HCT116 (cell line): ENCODE results near the gene MLPH. TPM values are rescaled to one million over a fixed set of nuclear protein-coding genes. Genes with fewer than 3 reads are reported as not detected.

ENCODE experiments used
- ATAC-seq: fragments of 200-7000 bp; cut with Tn5 transposase; 2 replicates; pipeline ENCODE4 v1.9.1; 2020; ENCODE audit warnings: mild to moderate bottlenecking, moderate library complexity
- BruUV-seq: library from RNA; stranded (reverse); fragments of 400-500 nt; replicated peaks from 2 replicates; lab custom pipeline; 2021; lab: Mats Ljungman, UMichigan
- CTCF ChIA-PET: fragments of 300-600 bp; sonication (Branson Sonifier 250); formaldehyde crosslinking; loops from one replicate; lab custom pipeline; 2021; ENCODE audit warnings: antibody characterized with exemption; lab: Charles Lee
- POLR2A ChIA-PET: fragments of 300-600, 350-600 bp; sonication (Branson Sonifier 250); formaldehyde crosslinking; loops from one replicate; lab custom pipeline; 2021; ENCODE audit warnings: antibody characterized with exemption; lab: Charles Lee
- RAD21 ChIA-PET, 2 experiments: fragments of 300-600 bp; sonication (Branson Sonifier 250); formaldehyde crosslinking; loops; one replicate each; lab custom pipeline; 2023; ENCODE audit warnings: low total read pairs in 2 of 2; ENCODE audit not compliant: uncharacterized antibody in 2 of 2, unreplicated experiment in 2 of 2, low non-redundant PET in 1 of 2; lab: Charles Lee
- DNase-seq: peaks from one replicate; pipeline ENCODE4 v3.0.0-alpha.2; 2010; ENCODE audit warnings: low read depth, low spot score
- H2AFZ ChIP-seq: fragments of 200-600 bp; shearing (Covaris generic), sonication (generic); 2 replicates; pipeline ENCODE4 v1.6.1; 2017; ENCODE audit warnings: low read depth, mixed run types, mixed read lengths, antibody characterized with exemption, low read length; ENCODE audit not compliant: poor library complexity, severe bottlenecking
- H3K27ac ChIP-seq: 2 replicates; pipeline ENCODE4 v1.5.1; 2012; ENCODE audit warnings: low read depth, low read length
- H3K27me3 ChIP-seq: fragments of 200-600 bp; sonication (generic); 2 replicates; pipeline ENCODE4 v1.6.1; 2016; ENCODE audit warnings: mixed run types, low read length, mixed read lengths; ENCODE audit not compliant: insufficient read depth
- H3K36me3 ChIP-seq, 2 experiments: fragments of 200-500 bp in 1 of 2; fragments of 200-600 bp in 1 of 2; sonication (Bioruptor generic) in 1 of 2; sonication (generic) in 1 of 2; 2 replicates each; pipeline versions ENCODE4 v1.5.1 to v1.6.1; 2014 to 2016; ENCODE audit warnings: low read length in 2 of 2, inconsistent platforms in 1 of 2, mixed read lengths in 1 of 2, mixed run types in 1 of 2; ENCODE audit not compliant: insufficient read depth in 2 of 2, control insufficient read depth in 1 of 2
- H3K4me1 ChIP-seq, 2 experiments: fragments of 200-600 bp in 1 of 2; sonication (generic) in 1 of 2; 2 replicates each; pipeline versions ENCODE4 v1.5.1 to v1.6.1; 2012 to 2017; ENCODE audit warnings: low read length in 2 of 2, inconsistent platforms in 1 of 2, mild to moderate bottlenecking in 1 of 2, mixed read lengths in 1 of 2, mixed run types in 1 of 2, moderate library complexity in 1 of 2; ENCODE audit not compliant: insufficient read depth in 2 of 2, control insufficient read depth in 1 of 2
- H3K4me2 ChIP-seq: fragments of 200-600 bp; sonication (generic); 2 replicates; pipeline ENCODE4 v1.6.1; 2017; ENCODE audit warnings: mixed run types, low read length, mixed read lengths
- H3K4me3 ChIP-seq, 2 experiments: fragments of 200-600 bp in 1 of 2; sonication (generic) in 1 of 2; replicated peaks in 1 of 2; 2 replicates each; pipeline ENCODE4 v1.5.1; 2011 to 2016; ENCODE audit warnings: low read length in 2 of 2, control low read depth in 1 of 2, low read depth in 1 of 2, mild to moderate bottlenecking in 1 of 2, mixed read lengths in 1 of 2, mixed run types in 1 of 2
- H3K79me2 ChIP-seq: fragments of 200-600 bp; sonication (generic); 2 replicates; pipeline ENCODE4 v1.6.1; 2017; ENCODE audit warnings: mild to moderate bottlenecking, mixed run types, low read length, moderate library complexity, mixed read lengths; ENCODE audit not compliant: insufficient read depth
- H3K9ac ChIP-seq: fragments of 200-600 bp; sonication (generic); 2 replicates; pipeline ENCODE4 v1.6.1; 2016; ENCODE audit warnings: low read length, mixed read lengths
- H3K9me2 ChIP-seq: fragments of 200-600 bp; sonication (generic), shearing (Covaris generic); 2 replicates; pipeline ENCODE4 v1.6.1; 2017; ENCODE audit warnings: mixed run types, mild to moderate bottlenecking, moderate library complexity; ENCODE audit not compliant: insufficient read depth
- H3K9me3 ChIP-seq, 2 experiments: fragments of 200-500 bp in 1 of 2; fragments of 200-600 bp in 1 of 2; sonication (Bioruptor generic) in 1 of 2; sonication (generic) in 1 of 2; 2 replicates each; pipeline ENCODE4 v1.6.1; 2014 to 2017; ENCODE audit warnings: low read length in 2 of 2, mixed read lengths in 2 of 2, inconsistent platforms in 1 of 2, low read depth in 1 of 2, mild to moderate bottlenecking in 1 of 2, mixed run types in 1 of 2, moderate library complexity in 1 of 2; ENCODE audit not compliant: control insufficient read depth in 1 of 2, insufficient read depth in 1 of 2
- H4K20me1 ChIP-seq: fragments of 200-600 bp; sonication (generic), shearing (Covaris generic); 2 replicates; pipeline ENCODE4 v1.6.1; 2017; ENCODE audit warnings: mixed run types, mild to moderate bottlenecking, moderate library complexity; ENCODE audit not compliant: insufficient read depth
- ATF3 ChIP-seq: IDR thresholded peaks from 2 replicates; pipeline ENCODE4 v1.6.1; 2012
- CTCF ChIP-seq, 3 experiments: fragments of 200-600 bp in 1 of 3; sonication (generic) in 1 of 3; IDR thresholded peaks in 2 of 3; conservative IDR thresholded peaks in 1 of 3; 2 replicates each; pipeline ENCODE4 v1.5.1; 2012 to 2017; ENCODE audit warnings: low read depth in 2 of 3, low read length in 2 of 3, antibody characterized with exemption in 1 of 3, borderline replicate concordance in 1 of 3, control low read depth in 1 of 3, mild to moderate bottlenecking in 1 of 3, mixed read lengths in 1 of 3, mixed run types in 1 of 3, moderate library complexity in 1 of 3; ENCODE audit not compliant: insufficient read depth in 1 of 3
- EGR1 ChIP-seq: IDR thresholded peaks from 2 replicates; pipeline ENCODE4 v1.6.1; 2012; ENCODE audit warnings: low read depth
- EZH2phosphoT487 ChIP-seq: fragments of 200-600 bp; IDR thresholded peaks from 2 replicates; pipeline ENCODE4 v1.6.1; 2018; ENCODE audit warnings: antibody characterized with exemption, borderline replicate concordance
- FOSL1 ChIP-seq: IDR thresholded peaks from 2 replicates; pipeline ENCODE4 v1.6.1; 2012; ENCODE audit warnings: low read depth
- MAX ChIP-seq: IDR thresholded peaks from 2 replicates; pipeline ENCODE4 v1.6.1; 2012
- POLR2AphosphoS5 ChIP-seq: IDR thresholded peaks from 2 replicates; pipeline ENCODE4 v1.6.1; 2011; ENCODE audit warnings: mild to moderate bottlenecking, low read depth, low read length, moderate library complexity
- RAD21 ChIP-seq: IDR thresholded peaks from 2 replicates; pipeline ENCODE4 v1.6.1; 2012; ENCODE audit warnings: low read depth, mild to moderate bottlenecking
- REST ChIP-seq: IDR thresholded peaks from 2 replicates; pipeline ENCODE4 v1.6.1; 2012; ENCODE audit warnings: low read depth
- SIN3A ChIP-seq: IDR thresholded peaks from 2 replicates; pipeline ENCODE4 v1.6.1; 2012; ENCODE audit warnings: low read depth
- SP1 ChIP-seq: IDR thresholded peaks from 2 replicates; pipeline ENCODE4 v1.6.1; 2012; ENCODE audit warnings: low read depth
- SRF ChIP-seq: IDR thresholded peaks from 2 replicates; pipeline ENCODE4 v1.6.1; 2012; ENCODE audit warnings: low read depth
- TCF7L2 ChIP-seq: IDR thresholded peaks from 2 replicates; pipeline ENCODE4 v1.7.0; 2011; ENCODE audit warnings: borderline replicate concordance, inconsistent platforms; ENCODE audit not compliant: insufficient read depth, insufficient read length; ENCODE audit errors: extremely low read depth
- YY1 ChIP-seq: IDR thresholded peaks from 2 replicates; pipeline ENCODE4 v1.6.1; 2011; ENCODE audit warnings: low read length, low read depth, moderate library complexity, mild to moderate bottlenecking; ENCODE audit not compliant: insufficient replicate concordance; ENCODE audit errors: extremely low read depth
- ZBTB33 ChIP-seq: IDR thresholded peaks from 2 replicates; pipeline ENCODE4 v1.6.1; 2011; ENCODE audit warnings: mild to moderate bottlenecking, low read length, moderate library complexity; ENCODE audit not compliant: insufficient replicate concordance; ENCODE audit errors: extremely low read depth
- ZNF274 ChIP-seq: fragments of 200-500 bp; sonication (Bioruptor generic); IDR thresholded peaks from 2 replicates; pipeline ENCODE4 v1.6.1; 2014; ENCODE audit warnings: mild to moderate bottlenecking, low read depth, low read length, inconsistent platforms
- intact Hi-C: fragments of 100-400 bp; cut with micrococcal nuclease; formaldehyde crosslinking; loops from 2 replicates; pipeline ENCODE4 v1.10.0; 2022
- total RNA-seq: library from RNA; stranded (reverse); gene quantifications from one replicate; pipeline ENCODE4 v1.2.1, GENCODE V29; 2021; ENCODE audit not compliant: unreplicated experiment

Gene MLPH
- total RNA-seq, 1 experiment from 2014 or later: 81.4 TPM

GRCh38 chr2:237590272-237591140, 103.5 kb downstream of the MLPH start, which contains the start of gene RAB17:
TSS of gene RAB17 (minus strand) at chr2:237590734. CDS start at chr2:237586154, 4,580 bp downstream.
- Histone ChIP-seq H3K36me3 (0 out of 4 replicates have a peak, but pooled peaks cover 0 to 1% of the 10 kb centered on the region in 2 experiments), H3K27ac (peak within 1 kb of the TSS; percentile 98), H3K9me2 (no peaks in the 10 kb centered on the region), H3K79me2 (peaks cover 16% of the 10 kb centered on the region), H3K4me1 (peaks cover 13 to 27% of the 10 kb centered on the region in 2 experiments; a peak in 3 of 4 replicates), H3K9me3 (no peaks in the 10 kb centered on the region), H3K9ac (peak within 1 kb of the TSS; percentile 69), H2AFZ (peak within 1 kb of the TSS; percentile 14), H3K4me3 (peak within 1 kb of the TSS; percentile 68 to 85), H3K27me3 (no peaks in the 10 kb centered on the region), H4K20me1 (no peaks in the 10 kb centered on the region), H3K4me2 (peak within 1 kb of the TSS; percentile 80)
- intact Hi-C loops: no loop called here
- ChIA-PET POLR2A (interaction anchor here (1.2 to 1.3 kb wide), 3 partner anchors 15 to 101 kb away, joined by 3 to 7 read pairs (median 4); no protein-coding TSS in a partner anchor), RAD21 (no interaction called here), CTCF (interaction anchor here (0.6 to 1.5 kb wide), 5 partner anchors 19 to 391 kb away, joined by 3 to 4 read pairs (median 3); no protein-coding TSS in a partner anchor)
- BruUV-seq: no TSS peak
- DNase-seq (peak; percentile 65), ATAC-seq (peak; percentile 88)
- TF ChIP-seq EZH2phosphoT487 (no peak), SP1 (no peak; the same call in none of the 2 replicates), TCF7L2 (peak; percentile 6), ZNF274 (no peak), SIN3A (peak; percentile 73; the same call in 1 of the 2 replicates), RAD21 (no peak), SRF (no peak), POLR2AphosphoS5 (no peak; the same call in 1 of the 2 replicates), ATF3 (no peak), MAX (peak; percentile 48; the same call in 1 of the 2 replicates), FOSL1 (peak; percentile 33; the same call in 1 of the 2 replicates), REST (no peak), EGR1 (peak; percentile 60), CTCF (IDR thresholded peaks at IDR 0.05 in 2 of 3, conservative IDR thresholded peaks at IDR 0.05 in 1 of 3; ENCODE audit: borderline replicate concordance in 1 of 3, insufficient read depth in 1 of 3, low read depth in 2 of 3, low read length in 2 of 3) (no peak), ZBTB33 (no peak), YY1 (no peak)
